Measurements from ENCODE around the gene TOX3. TPM values are rescaled to one million over a fixed set of nuclear protein-coding genes. Genes with fewer than 3 reads are reported as not detected.
A peak's percentile ranks its signal among the peaks of the same experiment; 100 is the strongest.

The TOX3 gene
- total and polyA plus RNA-seq, 2 of the 13 experiments (the other 11 are each of a cell fraction or from before 2014, with no cell fraction given), result 14.5 to 98.6 TPM

- no TSS peak for BruUV-seq (replicated peaks)
- Histone ChIP-seq H3K9me3 (ENCODE audit: low read length) (no peaks in the 10 kb centered on the region), H4K20me1 (ENCODE audit: insufficient read depth, low read length) (no peaks in the 10 kb centered on the region), H3K4me1 (ENCODE audit: insufficient read depth, low read length) (peaks cover 88% of the 10 kb centered on the region), H3K27me3 (ENCODE audit: control insufficient read depth in 1 of 2, insufficient read depth in 2 of 2, low read length in 2 of 2) (no peaks in the 10 kb centered on the region), H3K36me3 (replicated peaks in 1 of 2; ENCODE audit: control insufficient read depth in 1 of 2, insufficient read depth in 2 of 2, low read length in 2 of 2) (peaks cover 2 to 15% of the 10 kb centered on the region in 2 experiments; a peak in 4 of 5 replicates), H2AFZ (ENCODE audit: low read length) (no peak overlapping the region), H3K9ac (ENCODE audit: insufficient read depth, low read depth, low read length) (no peak overlapping the region), H3K27ac (ENCODE audit: extremely low read length, insufficient read depth, low read length) (peak overlapping the region; percentile 78), H3K4me3 (replicated peaks in 1 of 3; ENCODE audit: insufficient read depth in 1 of 3, low read depth in 2 of 3, low read length in 3 of 3) (no peak overlapping the region), H3K4me2 (ENCODE audit: low read depth, low read length) (no peak overlapping the region), H3K79me2 (ENCODE audit: insufficient read depth, low read length) (peaks cover 83% of the 10 kb centered on the region)
- TF ChIP-seq RBFOX2 (IDR thresholded peaks at IDR 0.05; ENCODE audit: low read depth, low read length), result no peak
- TF ChIP-seq ZNF788 (CRISPR knock-in tag; IDR thresholded peaks at IDR 0.05; ENCODE audit: borderline replicate concordance), result 0 out of 2 replicates have a peak, but pooled peaks have one; percentile 25
- peak; percentile 76; the same call in 1 of the 2 replicates for TF ChIP-seq ZSCAN5A (CRISPR knock-in tag; IDR thresholded peaks at IDR 0.05; ENCODE audit: borderline replicate concordance)
- 0 out of 2 replicates have a peak, but pooled peaks have one; percentile 41 for TF ChIP-seq SSRP1 (CRISPR knock-in tag; IDR thresholded peaks at IDR 0.05)
- TF ChIP-seq TRIM24 (CRISPR knock-in tag; IDR thresholded peaks at IDR 0.05), result 0 out of 2 replicates have a peak, but pooled peaks have one; percentile 15
- no peak for TF ChIP-seq ZNF362 (CRISPR knock-in tag; IDR thresholded peaks at IDR 0.05; ENCODE audit: borderline replicate concordance)
- TF ChIP-seq ZNF280D (CRISPR knock-in tag; IDR thresholded peaks at IDR 0.05), result 0 out of 2 replicates have a peak, but pooled peaks have one; percentile 28
- TF ChIP-seq ZBTB33 (CRISPR knock-in tag; IDR thresholded peaks at IDR 0.05), result peak; percentile 68
- WGBS (ENCODE audit: low lambda C conversion rate), result 99% methylated on average over 6 of the region's 6 CpGs
- CTCF ChIA-PET (ENCODE audit: low intra/inter-chr PET ratio, low total read pairs), result no interaction called here
- in situ Hi-C loops (cut with HindIII; ENCODE audit: extremely low pct_ligation_motif_present, low pct_unique_long_range_greater_than_20kb), result loop anchor here (5.0 kb wide), 2 partner anchors 33 to 57 kb away; partner anchors contain the start of gene TOX3
- DNase-seq (ENCODE audit: low spot score) (no peak), FAIRE-seq (no peak), ATAC-seq (no peak)
- intact Hi-C loops (cut with micrococcal nuclease; ENCODE audit: unreplicated experiment), result no loop called here
- POLR2A ChIA-PET, result interaction anchor here (1.7 to 7.2 kb wide), 3 partner anchors 7 to 298 kb away, joined by 4 to 65 read pairs (median 23); partner anchors contain the start of gene TOX3
Measured at GRCh38 chr16:52489894-52490293, 57.0 kb downstream of the TOX3 start.
